Measurements from ENCODE around the gene ZNF536.

DNA sequence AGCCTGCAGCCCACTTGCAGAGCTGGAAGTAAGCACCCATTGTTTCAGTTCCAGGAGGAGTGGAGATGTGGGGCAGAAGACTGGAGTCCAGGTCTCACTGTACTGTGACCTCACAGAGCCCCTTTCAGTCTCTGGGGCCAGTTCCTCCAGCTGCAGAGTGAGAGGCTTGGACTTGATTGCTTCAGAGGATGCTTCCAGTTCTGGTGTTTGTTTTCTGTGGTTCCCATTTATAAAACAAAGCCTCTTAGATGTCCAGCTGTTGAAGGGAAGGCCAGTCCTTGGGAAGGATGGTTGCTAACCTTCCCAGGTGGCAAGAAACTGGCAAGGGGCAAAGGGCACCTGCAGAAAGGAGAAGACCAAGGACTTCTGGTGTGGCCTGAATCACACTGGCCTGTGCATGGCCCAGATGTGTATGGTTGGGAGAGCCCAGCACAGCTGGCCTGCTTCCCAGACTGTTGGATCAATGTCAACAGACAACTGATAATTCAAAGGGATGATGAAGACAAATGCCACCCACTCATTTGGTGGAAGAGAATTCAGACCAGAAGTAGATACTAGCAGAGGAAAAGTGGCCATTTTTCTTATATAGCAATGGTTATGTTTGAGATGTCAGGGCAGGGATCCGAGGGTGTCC lies 218.5 kb downstream of the ZNF536 start:
- TF ChIP-seq, protein P1, sequence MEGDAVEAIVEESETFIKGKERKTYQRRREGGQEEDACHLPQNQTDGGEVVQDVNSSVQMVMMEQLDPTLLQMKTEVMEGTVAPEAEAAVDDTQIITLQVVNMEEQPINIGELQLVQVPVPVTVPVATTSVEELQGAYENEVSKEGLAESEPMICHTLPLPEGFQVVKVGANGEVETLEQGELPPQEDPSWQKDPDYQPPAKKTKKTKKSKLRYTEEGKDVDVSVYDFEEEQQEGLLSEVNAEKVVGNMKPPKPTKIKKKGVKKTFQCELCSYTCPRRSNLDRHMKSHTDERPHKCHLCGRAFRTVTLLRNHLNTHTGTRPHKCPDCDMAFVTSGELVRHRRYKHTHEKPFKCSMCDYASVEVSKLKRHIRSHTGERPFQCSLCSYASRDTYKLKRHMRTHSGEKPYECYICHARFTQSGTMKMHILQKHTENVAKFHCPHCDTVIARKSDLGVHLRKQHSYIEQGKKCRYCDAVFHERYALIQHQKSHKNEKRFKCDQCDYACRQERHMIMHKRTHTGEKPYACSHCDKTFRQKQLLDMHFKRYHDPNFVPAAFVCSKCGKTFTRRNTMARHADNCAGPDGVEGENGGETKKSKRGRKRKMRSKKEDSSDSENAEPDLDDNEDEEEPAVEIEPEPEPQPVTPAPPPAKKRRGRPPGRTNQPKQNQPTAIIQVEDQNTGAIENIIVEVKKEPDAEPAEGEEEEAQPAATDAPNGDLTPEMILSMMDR (IDR thresholded peaks at IDR 0.05), result no peak
- no peak for TF ChIP-seq POLR2A (IDR thresholded peaks at IDR 0.05)
